ENCODE data around the gene SPSB1.

The SPSB1 gene

DNA sequence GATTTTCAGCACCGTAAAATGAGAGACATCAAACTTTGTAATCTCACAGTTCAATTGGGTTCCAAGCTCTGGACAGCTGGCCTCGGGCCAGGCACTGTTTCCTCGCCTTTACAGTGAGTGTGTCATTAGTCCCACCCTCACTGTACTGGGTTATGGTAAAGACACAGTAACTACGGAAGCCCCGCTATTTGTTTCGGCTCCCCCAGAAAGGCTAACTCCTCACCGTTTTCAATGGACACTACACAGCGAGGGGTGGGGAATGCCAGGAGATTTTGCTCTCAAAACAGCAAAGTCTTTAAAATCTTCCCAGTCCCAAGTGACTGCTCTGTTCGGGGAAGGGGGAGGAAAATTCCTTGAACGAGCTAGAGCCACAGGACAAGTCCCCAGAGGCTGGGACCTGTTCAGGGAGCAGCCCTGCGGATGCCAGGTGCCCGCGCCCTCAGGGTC lies 757 bp upstream of the SPSB1 start:
- TF ChIP-seq SIN3A (IDR thresholded peaks at IDR 0.05; ENCODE audit: borderline replicate concordance, insufficient read depth, low read length), result no peak
- TF ChIP-seq, protein P1, sequence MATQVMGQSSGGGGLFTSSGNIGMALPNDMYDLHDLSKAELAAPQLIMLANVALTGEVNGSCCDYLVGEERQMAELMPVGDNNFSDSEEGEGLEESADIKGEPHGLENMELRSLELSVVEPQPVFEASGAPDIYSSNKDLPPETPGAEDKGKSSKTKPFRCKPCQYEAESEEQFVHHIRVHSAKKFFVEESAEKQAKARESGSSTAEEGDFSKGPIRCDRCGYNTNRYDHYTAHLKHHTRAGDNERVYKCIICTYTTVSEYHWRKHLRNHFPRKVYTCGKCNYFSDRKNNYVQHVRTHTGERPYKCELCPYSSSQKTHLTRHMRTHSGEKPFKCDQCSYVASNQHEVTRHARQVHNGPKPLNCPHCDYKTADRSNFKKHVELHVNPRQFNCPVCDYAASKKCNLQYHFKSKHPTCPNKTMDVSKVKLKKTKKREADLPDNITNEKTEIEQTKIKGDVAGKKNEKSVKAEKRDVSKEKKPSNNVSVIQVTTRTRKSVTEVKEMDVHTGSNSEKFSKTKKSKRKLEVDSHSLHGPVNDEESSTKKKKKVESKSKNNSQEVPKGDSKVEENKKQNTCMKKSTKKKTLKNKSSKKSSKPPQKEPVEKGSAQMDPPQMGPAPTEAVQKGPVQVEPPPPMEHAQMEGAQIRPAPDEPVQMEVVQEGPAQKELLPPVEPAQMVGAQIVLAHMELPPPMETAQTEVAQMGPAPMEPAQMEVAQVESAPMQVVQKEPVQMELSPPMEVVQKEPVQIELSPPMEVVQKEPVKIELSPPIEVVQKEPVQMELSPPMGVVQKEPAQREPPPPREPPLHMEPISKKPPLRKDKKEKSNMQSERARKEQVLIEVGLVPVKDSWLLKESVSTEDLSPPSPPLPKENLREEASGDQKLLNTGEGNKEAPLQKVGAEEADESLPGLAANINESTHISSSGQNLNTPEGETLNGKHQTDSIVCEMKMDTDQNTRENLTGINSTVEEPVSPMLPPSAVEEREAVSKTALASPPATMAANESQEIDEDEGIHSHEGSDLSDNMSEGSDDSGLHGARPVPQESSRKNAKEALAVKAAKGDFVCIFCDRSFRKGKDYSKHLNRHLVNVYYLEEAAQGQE (IDR thresholded peaks at IDR 0.05; ENCODE audit: insufficient read depth in 1 of 2, low read depth in 2 of 2, low read length in 2 of 2), result no peak
- TF ChIP-seq TAF1 (IDR thresholded peaks at IDR 0.05; ENCODE audit: borderline replicate concordance, insufficient read depth, low read length), result no peak
- no peak for TF ChIP-seq POLR2AphosphoS5 (IDR thresholded peaks at IDR 0.05; ENCODE audit: low read depth, low read length)
- no peak for TF ChIP-seq FOXP2 (optimal IDR thresholded peaks at IDR 0.05; ENCODE audit: borderline replicate concordance, extremely low read depth, extremely low read length, insufficient read depth)

DNA sequence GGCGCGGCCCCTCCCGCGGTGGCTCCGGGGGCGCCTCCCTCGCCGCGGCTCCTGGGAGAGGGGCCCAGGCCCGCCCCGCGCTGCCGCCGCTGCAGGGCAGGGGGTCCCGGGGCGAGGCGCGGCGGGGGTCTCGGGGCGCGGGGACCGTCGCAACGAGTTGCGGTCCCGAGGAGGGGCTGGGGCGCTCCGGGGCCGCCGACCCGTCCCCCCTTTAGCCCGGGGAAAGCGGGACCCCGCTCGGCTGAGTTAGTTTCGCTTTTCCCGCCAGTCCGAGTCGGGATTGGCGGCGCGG lies 493 bp downstream of the SPSB1 start:
- TF ChIP-seq POLR2AphosphoS5 (IDR thresholded peaks at IDR 0.05; ENCODE audit: low read depth, low read length), result no peak
- TF ChIP-seq SIN3A (IDR thresholded peaks at IDR 0.05; ENCODE audit: borderline replicate concordance, insufficient read depth, low read length), result no peak
- TF ChIP-seq FOXP2 (optimal IDR thresholded peaks at IDR 0.05; ENCODE audit: borderline replicate concordance, extremely low read depth, extremely low read length, insufficient read depth), result no peak
- no peak for TF ChIP-seq TAF1 (IDR thresholded peaks at IDR 0.05; ENCODE audit: borderline replicate concordance, insufficient read depth, low read length)
- TF ChIP-seq, protein P1 (IDR thresholded peaks at IDR 0.05; ENCODE audit: insufficient read depth in 1 of 2, low read depth in 2 of 2, low read length in 2 of 2), result no peak

DNA sequence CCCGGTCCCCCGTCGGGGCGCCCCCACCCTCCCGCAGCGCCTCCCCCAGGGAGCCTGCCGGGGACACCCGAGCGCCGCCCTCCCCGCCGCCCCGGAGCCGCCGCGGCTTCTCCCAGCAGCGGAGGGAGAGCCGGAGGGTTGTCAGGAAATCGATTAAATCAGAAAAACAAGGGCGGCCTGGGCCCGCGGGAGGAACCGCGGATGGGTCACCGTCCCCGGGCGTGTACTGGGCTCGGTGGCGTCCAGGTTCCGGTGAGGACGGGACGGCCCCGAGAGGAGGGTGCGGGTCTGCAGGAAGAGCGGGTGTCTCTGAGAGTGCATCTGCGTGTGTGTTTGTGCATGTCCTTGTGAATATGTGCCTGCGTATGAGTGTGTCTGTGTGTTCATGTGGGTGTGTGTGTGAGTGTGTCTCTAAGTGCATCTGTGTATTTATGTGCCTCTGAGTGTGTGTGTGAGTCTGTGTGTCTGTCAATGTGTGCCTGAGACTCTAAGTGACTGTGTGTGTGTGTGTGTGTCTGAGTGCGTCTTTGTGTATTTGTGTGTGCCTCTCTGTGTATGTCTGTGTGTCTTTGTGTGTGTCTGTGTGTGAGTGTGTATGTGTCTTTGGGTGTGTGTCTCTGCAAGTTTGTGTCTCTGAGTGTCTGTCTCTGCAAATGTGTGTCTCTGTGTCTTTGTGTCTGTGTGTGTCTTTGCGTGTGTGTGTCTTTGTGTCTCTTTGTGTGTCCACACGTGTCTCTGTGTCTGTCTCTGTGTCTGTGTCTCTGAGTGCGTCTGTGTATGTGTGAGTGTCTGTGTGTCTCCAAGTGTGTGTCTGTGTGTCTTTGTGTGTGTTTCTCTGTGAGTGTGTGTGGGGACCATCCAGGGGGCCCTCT lies 1.1 kb downstream of the SPSB1 start:
- TF ChIP-seq TAF1 (IDR thresholded peaks at IDR 0.05; ENCODE audit: borderline replicate concordance, insufficient read depth, low read length) (no peak), SIN3A (IDR thresholded peaks at IDR 0.05; ENCODE audit: borderline replicate concordance, insufficient read depth, low read length) (no peak), POLR2AphosphoS5 (IDR thresholded peaks at IDR 0.05; ENCODE audit: low read depth, low read length) (no peak)
- TF ChIP-seq, protein P1 (IDR thresholded peaks at IDR 0.05; ENCODE audit: insufficient read depth in 1 of 2, low read depth in 2 of 2, low read length in 2 of 2), result no peak

DNA sequence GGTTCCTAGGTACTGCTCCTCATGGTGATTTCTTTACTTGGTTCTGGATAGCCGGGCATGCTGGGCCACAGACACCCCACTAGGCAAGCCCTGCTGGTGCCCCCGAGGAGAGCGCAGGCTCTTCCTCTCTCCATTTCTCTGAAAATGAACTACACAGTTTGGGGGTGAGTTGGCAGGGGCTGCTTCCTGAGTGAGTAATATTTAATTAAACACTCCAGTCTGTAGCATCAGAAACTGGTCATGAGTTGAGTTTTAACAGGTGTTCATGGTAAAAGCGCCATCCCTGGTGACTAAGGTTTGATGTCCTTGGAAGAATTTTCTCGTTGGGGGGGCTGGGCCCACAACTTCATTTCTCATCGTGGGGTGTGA lies 1.7 kb downstream of the SPSB1 start:
- no peak for TF ChIP-seq FOXP2 (optimal IDR thresholded peaks at IDR 0.05; ENCODE audit: borderline replicate concordance, extremely low read depth, extremely low read length, insufficient read depth)
- TF ChIP-seq TAF1 (IDR thresholded peaks at IDR 0.05; ENCODE audit: borderline replicate concordance, insufficient read depth, low read length), result no peak
- no peak for TF ChIP-seq POLR2AphosphoS5 (IDR thresholded peaks at IDR 0.05; ENCODE audit: low read depth, low read length)
- TF ChIP-seq SIN3A (IDR thresholded peaks at IDR 0.05; ENCODE audit: borderline replicate concordance, insufficient read depth, low read length), result no peak
- TF ChIP-seq, protein P1 (IDR thresholded peaks at IDR 0.05; ENCODE audit: insufficient read depth in 1 of 2, low read depth in 2 of 2, low read length in 2 of 2), result no peak
